Measurements from ENCODE around the gene XRCC5.

DNA sequence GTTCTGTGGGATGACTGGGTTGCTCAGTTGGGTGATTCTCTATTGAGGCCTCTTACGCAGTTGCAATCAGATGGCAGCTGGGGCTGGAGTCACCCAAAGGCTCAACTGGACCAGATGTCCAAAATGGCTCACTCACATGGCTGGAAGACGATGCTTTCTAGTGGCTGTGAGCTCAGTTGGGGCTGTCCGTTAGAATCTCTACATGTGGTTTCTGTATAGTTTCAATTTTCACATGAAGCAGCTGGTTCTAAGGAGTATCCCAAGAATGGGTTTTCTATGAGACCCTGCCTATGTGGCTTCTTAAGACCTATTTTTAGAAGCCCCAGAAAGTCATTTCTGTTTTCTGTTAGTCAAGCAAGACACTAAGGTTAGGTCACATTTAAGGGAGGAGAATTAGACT, 4.4 kb downstream of the XRCC5 start:
- TF ChIP-seq, protein P1, sequence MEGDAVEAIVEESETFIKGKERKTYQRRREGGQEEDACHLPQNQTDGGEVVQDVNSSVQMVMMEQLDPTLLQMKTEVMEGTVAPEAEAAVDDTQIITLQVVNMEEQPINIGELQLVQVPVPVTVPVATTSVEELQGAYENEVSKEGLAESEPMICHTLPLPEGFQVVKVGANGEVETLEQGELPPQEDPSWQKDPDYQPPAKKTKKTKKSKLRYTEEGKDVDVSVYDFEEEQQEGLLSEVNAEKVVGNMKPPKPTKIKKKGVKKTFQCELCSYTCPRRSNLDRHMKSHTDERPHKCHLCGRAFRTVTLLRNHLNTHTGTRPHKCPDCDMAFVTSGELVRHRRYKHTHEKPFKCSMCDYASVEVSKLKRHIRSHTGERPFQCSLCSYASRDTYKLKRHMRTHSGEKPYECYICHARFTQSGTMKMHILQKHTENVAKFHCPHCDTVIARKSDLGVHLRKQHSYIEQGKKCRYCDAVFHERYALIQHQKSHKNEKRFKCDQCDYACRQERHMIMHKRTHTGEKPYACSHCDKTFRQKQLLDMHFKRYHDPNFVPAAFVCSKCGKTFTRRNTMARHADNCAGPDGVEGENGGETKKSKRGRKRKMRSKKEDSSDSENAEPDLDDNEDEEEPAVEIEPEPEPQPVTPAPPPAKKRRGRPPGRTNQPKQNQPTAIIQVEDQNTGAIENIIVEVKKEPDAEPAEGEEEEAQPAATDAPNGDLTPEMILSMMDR (IDR thresholded peaks at IDR 0.05; ENCODE audit: low read length), result no peak
- TF ChIP-seq EZH2 (IDR thresholded peaks at IDR 0.05; ENCODE audit: borderline replicate concordance, low read length), result no peak

All from OCI-LY1 (cell line).